HEK293 (cell line): ENCODE results near the gene DENND1C.

Experiments
- CTCF ChIA-PET: fragments of 350-600 bp; formaldehyde crosslinking; extraction: SDS; loops from one replicate; lab custom pipeline; 2021; ENCODE audit warnings: antibody characterized with exemption; lab: Yijun Ruan, JAX
- POLR2A ChIA-PET: fragments of 300-600 bp; formaldehyde crosslinking; extraction: SDS; loops from one replicate; lab custom pipeline; 2020; ENCODE audit warnings: antibody characterized with exemption, inconsistent platforms; lab: Yijun Ruan, JAX
- H3K27ac ChIP-seq: fragments of 200-500 bp; sonication (Bioruptor generic); 2 replicates; pipeline ENCODE4 v1.5.1; 2014; ENCODE audit warnings: low read depth, low read length, control low read depth, inconsistent platforms; ENCODE audit errors: extremely low read depth
- H3K36me3 ChIP-seq, 2 experiments: fragments of 200-500 bp in 1 of 2; sonication (Bioruptor generic) in 1 of 2; 1 replicate in 1 of 2; 2 replicates in 1 of 2; pipeline ENCODE4 v1.5.1; 2014 to 2017; ENCODE audit warnings: inconsistent platforms in 2 of 2, low read length in 2 of 2; ENCODE audit not compliant: control insufficient read depth in 2 of 2, insufficient read depth in 1 of 2
- H3K4me1 ChIP-seq: fragments of 200-500 bp; sonication (Bioruptor generic); 2 replicates; pipeline ENCODE4 v1.5.1; 2014; ENCODE audit warnings: mild to moderate bottlenecking, low read length, inconsistent platforms; ENCODE audit not compliant: control insufficient read depth, insufficient read depth
- H3K4me3 ChIP-seq: 2 replicates; pipeline ENCODE4 v1.5.1; 2011; ENCODE audit warnings: low read depth, mild to moderate bottlenecking, control low read depth, low read length, moderate library complexity
- H3K9me3 ChIP-seq: fragments of 200-500 bp; sonication (Bioruptor generic); 2 replicates; pipeline ENCODE4 v1.5.1; 2014; ENCODE audit warnings: low read depth, low read length, inconsistent platforms; ENCODE audit not compliant: control insufficient read depth, insufficient read depth
- BCL11A ChIP-seq: fragments of 450-650 bp; formaldehyde crosslinking; IDR thresholded peaks from 2 replicates; pipeline ENCODE4 v1.5.1; 2016; ENCODE audit warnings: low read depth, missing biosample characterization, missing genetic modification characterization
- HIC1 ChIP-seq: fragments of 450-650 bp; formaldehyde crosslinking; IDR thresholded peaks from 2 replicates; pipeline ENCODE4 v1.5.1; 2016; ENCODE audit warnings: missing biosample characterization, missing genetic modification characterization
- HOXA7 ChIP-seq: sonication (generic); formaldehyde crosslinking; IDR thresholded peaks from 2 replicates; pipeline ENCODE4 v1.8.1; 2022; ENCODE audit warnings: missing genetic modification reagents, borderline replicate concordance
- KLF10 ChIP-seq: fragments of 450-650 bp; IDR thresholded peaks from 2 replicates; pipeline ENCODE4 v1.5.1; 2018; ENCODE audit warnings: missing biosample characterization, mild to moderate bottlenecking, missing genetic modification characterization
- KLF8 ChIP-seq: fragments of 450-650 bp; formaldehyde crosslinking; IDR thresholded peaks from 2 replicates; pipeline ENCODE4 v1.5.1; 2016; ENCODE audit warnings: missing biosample characterization, missing genetic modification characterization
- MYNN ChIP-seq: fragments of 450-650 bp; formaldehyde crosslinking; IDR thresholded peaks from 2 replicates; pipeline ENCODE4 v1.5.1; 2016; ENCODE audit warnings: missing biosample characterization, missing genetic modification characterization, borderline replicate concordance
- OSR2 ChIP-seq: fragments of 450-650 bp; formaldehyde crosslinking; IDR thresholded peaks from 2 replicates; pipeline ENCODE4 v1.5.1; 2016; ENCODE audit warnings: missing biosample characterization, missing genetic modification characterization
- SP2 ChIP-seq: fragments of 450-650 bp; formaldehyde crosslinking; IDR thresholded peaks from 2 replicates; pipeline ENCODE4 v1.5.1; 2016; ENCODE audit warnings: missing biosample characterization, missing genetic modification characterization
- SP3 ChIP-seq: fragments of 450-650 bp; formaldehyde crosslinking; IDR thresholded peaks from 2 replicates; pipeline ENCODE4 v1.5.1; 2016; ENCODE audit warnings: missing biosample characterization, missing genetic modification characterization
- ZNF10 ChIP-seq: fragments of 450-650 bp; formaldehyde crosslinking; IDR thresholded peaks from 2 replicates; pipeline ENCODE4 v1.5.1; 2017; ENCODE audit warnings: missing biosample characterization, missing genetic modification characterization
- ZNF155 ChIP-seq: fragments of 450-650 bp; formaldehyde crosslinking; IDR thresholded peaks from 2 replicates; pipeline ENCODE4 v1.5.1; 2016; ENCODE audit warnings: missing biosample characterization, missing genetic modification characterization
- ZNF184 ChIP-seq: fragments of 450-650 bp; IDR thresholded peaks from 2 replicates; pipeline ENCODE4 v1.5.1; 2018; ENCODE audit warnings: missing biosample characterization, mild to moderate bottlenecking, missing genetic modification characterization
- ZNF202 ChIP-seq: fragments of 450-650 bp; formaldehyde crosslinking; IDR thresholded peaks from 2 replicates; pipeline ENCODE4 v1.5.1; 2016; ENCODE audit warnings: missing biosample characterization, missing genetic modification characterization, borderline replicate concordance
- ZNF239 ChIP-seq: fragments of 450-650 bp; formaldehyde crosslinking; IDR thresholded peaks from 2 replicates; pipeline ENCODE4 v1.5.1; 2016; ENCODE audit warnings: missing biosample characterization, missing genetic modification characterization
- ZNF335 ChIP-seq: fragments of 450-650 bp; formaldehyde crosslinking; conservative IDR thresholded peaks from 2 replicates; pipeline ENCODE4 v1.5.1; 2016; ENCODE audit warnings: missing biosample characterization, missing genetic modification characterization
- ZNF362 ChIP-seq: fragments of 450-650 bp; formaldehyde crosslinking; IDR thresholded peaks from 2 replicates; pipeline ENCODE4 v1.5.1; 2016; ENCODE audit warnings: missing biosample characterization, missing genetic modification characterization
- ZNF398 ChIP-seq: fragments of 450-650 bp; formaldehyde crosslinking; IDR thresholded peaks from 2 replicates; pipeline ENCODE4 v1.5.1; 2017; ENCODE audit warnings: missing biosample characterization, missing genetic modification characterization
- ZNF530 ChIP-seq: fragments of 450-650 bp; formaldehyde crosslinking; IDR thresholded peaks from 2 replicates; pipeline ENCODE4 v1.5.1; 2016; ENCODE audit warnings: low read depth, missing biosample characterization, missing genetic modification characterization
- ZNF623 ChIP-seq: fragments of 450-650 bp; formaldehyde crosslinking; IDR thresholded peaks from 2 replicates; pipeline ENCODE4 v1.5.1; 2016; ENCODE audit warnings: missing biosample characterization, missing genetic modification characterization
- ZNF626 ChIP-seq: fragments of 450-650 bp; sonication (Bioruptor Pico); formaldehyde crosslinking; IDR thresholded peaks from 2 replicates; pipeline ENCODE4 v1.5.1; 2018; ENCODE audit warnings: missing biosample characterization, missing genetic modification characterization, inconsistent platforms
- ZNF660 ChIP-seq: fragments of 450-650 bp; IDR thresholded peaks from 2 replicates; pipeline ENCODE4 v1.5.1; 2018; ENCODE audit warnings: missing biosample characterization, mild to moderate bottlenecking, missing genetic modification characterization
- ZNF670 ChIP-seq: fragments of 450-650 bp; formaldehyde crosslinking; IDR thresholded peaks from 2 replicates; pipeline ENCODE4 v1.5.1; 2016; ENCODE audit warnings: missing biosample characterization, missing genetic modification characterization, low read depth
- ZNF707 ChIP-seq: fragments of 450-650 bp; formaldehyde crosslinking; IDR thresholded peaks from 2 replicates; pipeline ENCODE4 v1.5.1; 2016; ENCODE audit warnings: missing biosample characterization, missing genetic modification characterization
- ZNF792 ChIP-seq: fragments of 450-650 bp; formaldehyde crosslinking; IDR thresholded peaks from 2 replicates; pipeline ENCODE4 v1.5.1; 2016; ENCODE audit warnings: missing biosample characterization, missing genetic modification characterization
- ZNF837 ChIP-seq: fragments of 450-650 bp; formaldehyde crosslinking; IDR thresholded peaks from 2 replicates; pipeline ENCODE4 v1.5.1; 2016; ENCODE audit warnings: missing biosample characterization, missing genetic modification characterization
- TF ChIP-seq, protein P1 (sequence below): fragments of 450-650 bp; formaldehyde crosslinking; IDR thresholded peaks from 2 replicates; pipeline ENCODE4 v1.5.1; 2016; ENCODE audit warnings: missing biosample characterization, missing genetic modification characterization
- TF ChIP-seq, protein P2 (sequence below): fragments of 450-650 bp; formaldehyde crosslinking; IDR thresholded peaks from 2 replicates; pipeline ENCODE4 v1.5.1; 2016; ENCODE audit warnings: missing biosample characterization, missing genetic modification characterization

The DENND1C gene

DNA sequence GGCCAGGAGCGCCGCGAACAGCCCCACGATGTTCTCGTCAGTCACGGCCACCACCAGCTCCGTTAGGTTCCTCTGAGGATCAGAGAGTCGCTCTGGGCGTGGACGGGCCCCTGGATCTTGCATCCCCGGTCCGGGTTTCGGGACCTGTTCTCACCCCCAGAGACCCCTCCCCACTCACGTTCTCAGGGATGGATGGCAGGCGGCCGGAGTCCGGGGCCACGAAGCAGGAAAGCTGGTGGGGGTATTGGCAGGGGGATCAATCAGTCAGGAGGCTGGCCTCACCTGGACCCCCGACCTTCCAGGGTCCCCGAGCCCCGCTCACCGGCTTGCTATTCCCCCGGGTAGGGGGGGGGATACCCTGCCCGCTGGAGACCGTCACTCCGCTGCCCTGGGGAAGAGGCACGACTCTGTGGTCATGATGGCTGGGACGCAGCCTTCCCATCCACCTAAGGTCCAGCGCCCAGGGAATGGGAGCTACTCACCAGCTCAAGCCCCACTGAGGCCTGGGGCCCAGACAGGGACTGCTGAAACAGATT is 4.6 kb downstream of the DENND1C start:
- no peaks in the 10 kb centered on the region for H3K4me1 ChIP-seq
- CTCF ChIA-PET = interaction anchor here (0.5 to 0.8 kb wide), 3 partner anchors 10 to 386 kb away, joined by 3 read pairs; no protein-coding TSS in a partner anchor
- H3K4me3 ChIP-seq = no peak overlapping the region
- POLR2A ChIA-PET = interaction anchor here (1.4 to 1.5 kb wide), 2 partner anchors 10 to 52 kb away, joined by 5 to 8 read pairs; partner anchors contain the start of gene KHSRP
- H3K27ac ChIP-seq = no peak overlapping the region
- no peaks in the 10 kb centered on the region for H3K36me3 ChIP-seq
- TF ChIP-seq, protein P1, sequence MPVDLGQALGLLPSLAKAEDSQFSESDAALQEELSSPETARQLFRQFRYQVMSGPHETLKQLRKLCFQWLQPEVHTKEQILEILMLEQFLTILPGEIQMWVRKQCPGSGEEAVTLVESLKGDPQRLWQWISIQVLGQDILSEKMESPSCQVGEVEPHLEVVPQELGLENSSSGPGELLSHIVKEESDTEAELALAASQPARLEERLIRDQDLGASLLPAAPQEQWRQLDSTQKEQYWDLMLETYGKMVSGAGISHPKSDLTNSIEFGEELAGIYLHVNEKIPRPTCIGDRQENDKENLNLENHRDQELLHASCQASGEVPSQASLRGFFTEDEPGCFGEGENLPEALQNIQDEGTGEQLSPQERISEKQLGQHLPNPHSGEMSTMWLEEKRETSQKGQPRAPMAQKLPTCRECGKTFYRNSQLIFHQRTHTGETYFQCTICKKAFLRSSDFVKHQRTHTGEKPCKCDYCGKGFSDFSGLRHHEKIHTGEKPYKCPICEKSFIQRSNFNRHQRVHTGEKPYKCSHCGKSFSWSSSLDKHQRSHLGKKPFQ (tag by site-specific recombination) = no peak
- TF ChIP-seq ZNF398 (tag by site-specific recombination) = no peak
- no peak for TF ChIP-seq ZNF670 (tag by site-specific recombination)
- TF ChIP-seq ZNF184 (tag by site-specific recombination) = no peak
- TF ChIP-seq ZNF530 (tag by site-specific recombination) = no peak
- no peak for TF ChIP-seq ZNF660 (tag by site-specific recombination)
- no peak for TF ChIP-seq BCL11A (tag by site-specific recombination)
- TF ChIP-seq ZNF239 (tag by site-specific recombination) = no peak
- TF ChIP-seq ZNF362 = no peak
- no peaks in the 10 kb centered on the region for H3K9me3 ChIP-seq

DNA sequence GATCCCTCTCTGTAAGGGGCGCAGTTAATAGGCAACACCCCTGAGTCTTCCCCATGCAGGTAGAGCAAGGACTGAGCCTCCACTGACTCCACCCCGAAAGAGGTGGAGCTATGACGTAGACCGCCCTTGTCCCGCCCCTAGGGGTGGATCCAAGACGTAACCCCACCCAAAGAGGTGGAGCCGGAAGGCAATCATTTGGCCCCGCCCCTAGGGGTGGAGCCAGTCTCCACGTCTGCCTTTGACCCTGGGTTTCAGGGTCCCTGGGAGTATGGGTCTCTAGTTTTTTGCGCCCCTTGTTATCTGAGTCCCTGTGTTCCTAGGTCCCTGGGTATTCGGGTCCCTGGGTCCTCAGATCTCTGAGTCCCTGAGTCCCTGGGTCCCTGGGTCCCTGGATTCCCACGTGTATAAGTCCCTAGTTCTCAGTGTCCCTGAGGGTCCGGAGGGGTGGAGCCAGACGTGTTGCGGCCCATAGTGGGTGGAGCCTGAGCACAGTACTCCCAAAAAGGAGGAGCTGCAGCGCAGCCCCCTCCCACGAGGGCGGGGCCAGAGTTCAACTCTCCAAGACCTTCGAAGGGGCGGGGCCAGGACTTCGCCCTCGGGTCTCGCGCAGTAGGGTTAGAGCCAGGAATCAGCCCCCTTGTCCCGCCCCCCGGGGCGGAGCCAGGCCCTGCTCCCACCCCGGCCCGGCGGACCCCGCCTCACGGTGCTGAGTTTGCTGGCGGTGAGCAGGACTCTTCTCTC is 5.3 kb downstream of the DENND1C start:
- Histone ChIP-seq H3K4me3 (no peak overlapping the region), H3K9me3 (no peaks in the 10 kb centered on the region), H3K36me3 (no peaks in the 10 kb centered on the region), H3K27ac (no peak overlapping the region), H3K4me1 (no peaks in the 10 kb centered on the region)
- POLR2A ChIA-PET = interaction anchor here (0.5 to 1.5 kb wide), 3 partner anchors 9 to 387 kb away, joined by 3 to 8 read pairs (median 5); partner anchors contain the start of gene KHSRP
- CTCF ChIA-PET = interaction anchor here (0.5 to 0.7 kb wide), 4 partner anchors 9 to 1238 kb away, joined by 3 read pairs; no protein-coding TSS in a partner anchor
- TF ChIP-seq ZNF837 (no peak), KLF10 (tag by site-specific recombination) (no peak), ZNF202 (tag by site-specific recombination) (no peak), HIC1 (no peak), KLF8 (tag by site-specific recombination) (peak; percentile 52; the same call in 1 of the 2 replicates), ZNF792 (tag by site-specific recombination) (no peak), SP3 (tag by site-specific recombination) (peak; percentile 74), MYNN (tag by site-specific recombination) (no peak), ZNF707 (tag by site-specific recombination) (no peak), SP2 (tag by site-specific recombination) (peak; percentile 53; the same call in 1 of the 2 replicates), ZNF335 (tag by site-specific recombination) (no peak), ZNF623 (no peak), ZNF626 (tag by site-specific recombination) (no peak), ZNF10 (tag by site-specific recombination) (no peak), OSR2 (no peak), ZNF155 (no peak), HOXA7 (no peak)
- TF ChIP-seq, protein P2, sequence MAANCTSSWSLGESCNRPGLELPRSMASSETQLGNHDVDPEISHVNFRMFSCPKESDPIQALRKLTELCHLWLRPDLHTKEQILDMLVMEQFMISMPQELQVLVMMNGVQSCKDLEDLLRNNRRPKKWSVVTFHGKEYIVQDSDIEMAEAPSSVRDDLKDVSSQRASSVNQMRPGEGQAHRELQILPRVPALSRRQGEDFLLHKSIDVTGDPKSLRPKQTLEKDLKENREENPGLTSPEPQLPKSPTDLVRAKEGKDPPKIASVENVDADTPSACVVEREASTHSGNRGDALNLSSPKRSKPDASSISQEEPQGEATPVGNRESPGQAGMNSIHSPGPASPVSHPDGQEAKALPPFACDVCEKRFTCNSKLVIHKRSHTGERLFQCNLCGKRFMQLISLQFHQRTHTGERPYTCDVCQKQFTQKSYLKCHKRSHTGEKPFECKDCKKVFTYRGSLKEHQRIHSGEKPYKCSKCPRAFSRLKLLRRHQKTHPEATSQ (tag by site-specific recombination) = no peak
